ENCODE results near the gene KIF24. TPM values are rescaled to one million over a fixed set of nuclear protein-coding genes. Genes with fewer than 3 reads are reported as not detected.

Gene KIF24
- total and polyA plus RNA-seq, 8 donors = 0.29 to 5.8 (median 1.5) TPM

DNA sequence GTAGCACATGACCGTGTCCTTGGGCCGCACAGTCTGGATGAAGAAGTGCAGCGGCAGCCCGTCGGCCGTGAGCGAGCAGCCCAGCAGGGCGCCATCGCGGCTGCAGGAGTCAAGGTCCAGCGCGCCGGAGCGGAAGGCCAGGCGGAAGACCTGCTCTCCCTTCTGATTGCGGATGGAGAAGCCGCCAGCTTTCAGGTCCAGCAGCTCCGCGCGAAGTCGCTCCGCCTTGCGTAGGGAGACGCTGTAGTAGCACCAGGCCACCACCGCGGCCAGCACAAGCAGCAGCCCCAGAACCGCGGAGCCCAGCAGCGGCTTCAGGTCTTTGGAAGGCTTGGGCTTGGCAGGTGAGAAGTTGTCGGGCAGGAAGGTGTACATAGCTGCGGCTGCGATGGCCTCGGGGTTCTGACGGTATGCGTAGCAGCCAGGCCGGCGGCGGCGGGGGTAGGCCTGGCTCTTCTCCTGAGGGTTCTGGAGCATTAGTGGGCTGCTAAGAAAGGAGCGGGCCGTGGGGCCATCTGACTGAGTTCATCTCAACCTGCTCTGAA is 43.5 kb upstream of the KIF24 start:
- intact Hi-C loops (cut with DNase I; ENCODE audit: low total_unique reads) = loop anchor here (5.0 to 10.0 kb wide), 2 partner anchors 35 to 188 kb away; no protein-coding TSS in a partner anchor
- Histone ChIP-seq H3K36me3 (peaks cover 26 to 57% (median 35%) of the 10 kb centered on the region in 4 donors), H3K9me3 (no peaks in the 10 kb centered on the region), H3K27ac (no peak overlapping the region), H3K27me3 (peaks cover 0 to 11% (median 0%) of the 10 kb centered on the region in 3 donors), H3K4me3 (no peak overlapping the region), H3K4me1 (peaks cover 18 to 59% (median 46%) of the 10 kb centered on the region in 4 donors)
- TF ChIP-seq, protein P1, sequence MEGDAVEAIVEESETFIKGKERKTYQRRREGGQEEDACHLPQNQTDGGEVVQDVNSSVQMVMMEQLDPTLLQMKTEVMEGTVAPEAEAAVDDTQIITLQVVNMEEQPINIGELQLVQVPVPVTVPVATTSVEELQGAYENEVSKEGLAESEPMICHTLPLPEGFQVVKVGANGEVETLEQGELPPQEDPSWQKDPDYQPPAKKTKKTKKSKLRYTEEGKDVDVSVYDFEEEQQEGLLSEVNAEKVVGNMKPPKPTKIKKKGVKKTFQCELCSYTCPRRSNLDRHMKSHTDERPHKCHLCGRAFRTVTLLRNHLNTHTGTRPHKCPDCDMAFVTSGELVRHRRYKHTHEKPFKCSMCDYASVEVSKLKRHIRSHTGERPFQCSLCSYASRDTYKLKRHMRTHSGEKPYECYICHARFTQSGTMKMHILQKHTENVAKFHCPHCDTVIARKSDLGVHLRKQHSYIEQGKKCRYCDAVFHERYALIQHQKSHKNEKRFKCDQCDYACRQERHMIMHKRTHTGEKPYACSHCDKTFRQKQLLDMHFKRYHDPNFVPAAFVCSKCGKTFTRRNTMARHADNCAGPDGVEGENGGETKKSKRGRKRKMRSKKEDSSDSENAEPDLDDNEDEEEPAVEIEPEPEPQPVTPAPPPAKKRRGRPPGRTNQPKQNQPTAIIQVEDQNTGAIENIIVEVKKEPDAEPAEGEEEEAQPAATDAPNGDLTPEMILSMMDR (IDR thresholded peaks at IDR 0.05) = no peak
- TF ChIP-seq POLR2AphosphoS5 (IDR thresholded peaks at IDR 0.05) = no peak
- no peak for TF ChIP-seq POLR2A (IDR thresholded peaks at IDR 0.05)
- TF ChIP-seq EP300 (IDR thresholded peaks at IDR 0.05) = no peak
- DNase-seq = peak in 1 of 2 donors; percentile 61
- 73 to 85% (median 84%) methylated on average over 28 to 41 of the region's 41 CpGs for WGBS, 5 donors

DNA sequence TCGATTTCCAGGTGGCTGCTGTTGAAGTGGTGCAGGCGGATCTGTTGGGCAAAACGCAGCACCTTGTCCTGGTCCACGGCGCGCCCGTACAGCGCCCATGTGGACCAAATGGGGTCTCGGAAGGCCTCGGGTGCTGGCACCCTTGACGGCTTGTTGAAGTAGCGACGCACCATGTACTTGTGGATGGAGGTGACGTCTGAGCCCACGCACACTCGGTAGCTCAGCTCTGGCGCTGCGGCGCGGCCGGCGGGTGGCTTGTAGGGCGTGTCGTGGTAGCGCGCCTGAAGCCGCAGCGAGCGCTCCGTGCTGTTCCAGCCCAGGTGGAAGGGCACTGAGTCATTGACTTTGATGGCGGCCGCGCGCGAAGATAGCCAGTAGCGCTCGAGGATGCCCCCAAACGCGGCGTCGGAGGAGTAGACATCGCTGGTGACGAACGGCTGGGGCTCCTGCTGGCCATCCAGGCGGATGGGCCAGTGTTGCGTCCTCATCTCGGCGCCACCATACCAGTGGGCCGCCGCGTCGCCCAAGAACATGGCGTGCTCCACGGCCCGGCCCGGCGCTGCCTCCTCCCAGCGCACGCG is 42.9 kb upstream of the KIF24 start:
- Histone ChIP-seq H3K4me1 (peaks cover 16 to 54% (median 41%) of the 10 kb centered on the region in 4 donors), H3K27me3 (peaks cover 0 to 11% (median 0%) of the 10 kb centered on the region in 3 donors), H3K36me3 (peaks cover 26 to 62% (median 38%) of the 10 kb centered on the region in 4 donors), H3K9me3 (no peaks in the 10 kb centered on the region), H3K4me3 (no peak overlapping the region), H3K27ac (no peak overlapping the region)
- intact Hi-C loops (cut with DNase I; ENCODE audit: low total_unique reads) = loop anchor here (5.0 to 10.0 kb wide), 2 partner anchors 35 to 187 kb away; no protein-coding TSS in a partner anchor
- TF ChIP-seq POLR2AphosphoS5 (IDR thresholded peaks at IDR 0.05) = no peak
- TF ChIP-seq, protein P1 (IDR thresholded peaks at IDR 0.05) = no peak
- no peak for TF ChIP-seq EP300 (IDR thresholded peaks at IDR 0.05)
- no peak for TF ChIP-seq POLR2A (IDR thresholded peaks at IDR 0.05)
- no peak for DNase-seq
- WGBS, 5 donors = 88 to 93% (median 91%) methylated on average over 44 to 60 of the region's 60 CpGs

DNA sequence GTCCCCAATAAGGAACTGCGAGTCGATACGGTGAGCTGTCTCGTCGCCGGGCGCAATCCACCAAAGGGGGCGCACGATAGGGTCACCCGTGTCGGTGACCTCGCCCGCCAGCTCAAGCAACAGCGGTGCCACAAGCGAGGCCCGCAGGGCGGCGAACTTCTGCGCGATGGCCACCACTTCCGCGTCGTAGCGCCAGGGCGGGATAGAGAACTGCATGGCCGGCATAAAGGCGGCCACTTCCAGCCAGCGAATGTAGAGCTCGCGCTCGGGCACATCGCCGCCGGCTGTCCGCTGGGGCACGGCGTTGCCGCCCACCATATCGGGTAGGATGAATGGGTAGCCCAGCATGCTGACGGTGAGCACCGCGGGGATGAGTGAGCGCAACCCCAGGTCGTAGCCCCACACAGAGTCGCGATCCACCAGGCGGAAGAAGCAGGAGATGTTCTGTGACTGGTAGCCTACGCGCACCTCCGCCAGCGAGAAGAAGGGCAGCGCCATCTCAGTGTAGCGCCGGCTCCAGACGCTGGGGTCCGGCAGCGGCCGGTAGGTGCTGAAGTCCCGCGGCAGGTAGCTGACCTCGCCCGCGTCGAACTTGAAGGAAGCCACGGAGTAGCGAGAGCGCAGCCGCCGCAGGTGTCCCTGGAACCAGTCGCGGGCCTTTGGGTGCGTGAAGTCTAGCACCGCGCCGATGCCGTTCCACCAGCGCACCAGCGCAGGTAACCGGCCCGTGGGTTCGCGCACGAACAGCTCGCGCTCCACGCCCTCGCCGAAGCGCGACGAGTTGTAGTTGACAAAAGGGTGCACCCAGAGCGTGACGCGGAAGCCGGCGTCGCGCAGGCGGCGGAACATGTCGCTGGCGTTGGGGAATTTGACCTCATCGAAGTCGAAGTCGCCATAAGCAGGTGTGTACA is 42.2 kb upstream of the KIF24 start:
- TF ChIP-seq, protein P1 (IDR thresholded peaks at IDR 0.05) = no peak
- no peak for TF ChIP-seq EP300 (IDR thresholded peaks at IDR 0.05)
- peaks cover 14 to 51% (median 37%) of the 10 kb centered on the region in 4 donors for H3K4me1 ChIP-seq
- H3K36me3 ChIP-seq = peaks cover 26 to 63% (median 38%) of the 10 kb centered on the region in 4 donors
- no peaks in the 10 kb centered on the region for H3K9me3 ChIP-seq
- WGBS, 5 donors = 78 to 84% (median 83%) methylated on average over 81 to 105 of the region's 105 CpGs
- intact Hi-C loops (cut with DNase I; ENCODE audit: low total_unique reads) = loop anchor here (5.0 to 10.0 kb wide), 2 partner anchors 34 to 186 kb away; no protein-coding TSS in a partner anchor
- H3K4me3 ChIP-seq = peak overlapping the region in 2 of 4 donors; percentile 16 to 30
- no peak overlapping the region for H3K27ac ChIP-seq
- DNase-seq = no peak
- peaks cover 0 to 11% (median 0%) of the 10 kb centered on the region in 3 donors for H3K27me3 ChIP-seq
